Uterus (tissue), 2 donors: Measurements from ENCODE around the gene FBXO21.

ENCODE experiments used
- CTCF ChIP-seq, 4 experiments: fragments of 200-600 bp in 2 of 4; fragments of 450-650 bp in 2 of 4; sonication (generic) in 2 of 4; IDR thresholded peaks; one replicate each; pipeline ENCODE4 v1.5.1; 2016 to 2019; ENCODE audit warnings: antibody characterized with exemption in 4 of 4, mild to moderate bottlenecking in 2 of 4, moderate library complexity in 1 of 4
- POLR2A ChIP-seq, 2 donors: fragments of 450-650 bp; IDR thresholded peaks; one replicate each; pipeline ENCODE4 v1.6.1; 2016; ENCODE audit warnings: antibody characterized with exemption in 2 of 2, mild to moderate bottlenecking in 1 of 2, moderate library complexity in 1 of 2

DNA sequence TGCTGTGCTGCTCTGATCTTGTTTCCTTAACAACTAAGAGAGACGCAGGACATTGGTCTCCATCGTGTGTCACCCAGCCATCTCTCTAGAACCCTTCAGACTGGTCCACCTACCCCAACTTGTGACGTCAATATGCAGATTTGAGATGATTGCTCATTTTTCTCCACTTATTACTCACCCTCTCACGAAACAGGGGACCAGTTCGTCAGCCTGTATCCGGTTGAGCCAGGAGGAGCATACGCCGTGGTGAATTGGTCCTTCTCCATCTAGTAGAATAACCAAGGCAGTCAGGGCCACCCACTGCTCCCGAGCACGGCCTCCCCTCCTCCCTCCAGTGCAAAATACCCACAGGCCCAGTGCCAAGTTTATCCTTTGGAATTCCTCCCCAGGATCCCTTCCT is 36.2 kb upstream of the FBXO21 start:
- no peak for TF ChIP-seq CTCF (IDR thresholded peaks at IDR 0.05)
- TF ChIP-seq POLR2A (IDR thresholded peaks at IDR 0.05), result no peak
